Measurements from ENCODE around the gene FBXO21.
A peak's percentile ranks its signal among the peaks of the same experiment; 100 is the strongest.
"Not testable (repeated sequence)": the region's sequence is repeated elsewhere in the genome, so short reads cannot be mapped to it uniquely, and the experiment has no call there.

The FBXO21 gene

DNA sequence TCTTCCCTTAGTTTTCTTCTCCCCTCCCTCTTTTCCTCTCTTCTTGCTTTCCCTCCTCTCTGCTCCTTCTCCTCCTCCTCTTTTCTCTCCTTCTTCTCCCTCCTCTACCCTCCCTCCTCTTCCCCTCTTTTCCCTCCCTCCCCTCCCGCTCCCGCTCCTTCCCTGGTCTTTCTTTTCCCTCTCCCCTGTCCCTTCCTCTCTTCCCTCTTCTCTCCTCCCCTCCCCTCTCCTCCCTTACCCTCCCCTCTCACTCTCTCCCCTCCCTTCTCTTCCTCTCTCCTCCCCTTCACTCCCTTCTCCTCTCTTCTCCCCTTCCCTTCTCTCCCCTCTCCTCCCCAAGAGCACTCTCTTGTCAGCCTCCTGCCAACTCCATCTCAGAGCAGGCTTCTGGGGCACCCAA is 17.4 kb upstream of the FBXO21 start:
- no peak for DNase-seq (ENCODE audit: low read depth)
- H3K4me3 ChIP-seq (ENCODE audit: low read depth, low read length), result no peak overlapping the region

DNA sequence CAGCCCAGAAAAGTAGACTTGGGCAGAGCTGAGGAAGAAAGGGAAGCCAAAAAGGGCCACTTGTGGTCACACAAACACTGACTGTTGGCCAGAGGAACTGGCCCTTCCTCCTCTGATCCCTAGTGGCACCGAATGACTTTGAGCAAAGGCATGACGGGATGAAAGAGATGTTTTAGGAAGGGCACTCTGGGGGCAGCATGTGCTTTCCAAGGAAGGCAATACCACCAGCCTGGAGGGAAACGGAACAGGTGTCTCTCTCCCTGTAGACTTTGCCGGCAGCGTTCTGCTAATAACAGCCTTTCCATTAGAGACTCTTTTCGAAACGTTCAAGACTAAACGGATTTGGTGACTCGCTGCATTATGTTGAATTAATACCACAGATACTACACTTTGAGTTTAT is 12.3 kb upstream of the FBXO21 start:
- no peak overlapping the region for H3K4me3 ChIP-seq (ENCODE audit: low read depth, low read length)
- DNase-seq (ENCODE audit: low read depth), result no peak

DNA sequence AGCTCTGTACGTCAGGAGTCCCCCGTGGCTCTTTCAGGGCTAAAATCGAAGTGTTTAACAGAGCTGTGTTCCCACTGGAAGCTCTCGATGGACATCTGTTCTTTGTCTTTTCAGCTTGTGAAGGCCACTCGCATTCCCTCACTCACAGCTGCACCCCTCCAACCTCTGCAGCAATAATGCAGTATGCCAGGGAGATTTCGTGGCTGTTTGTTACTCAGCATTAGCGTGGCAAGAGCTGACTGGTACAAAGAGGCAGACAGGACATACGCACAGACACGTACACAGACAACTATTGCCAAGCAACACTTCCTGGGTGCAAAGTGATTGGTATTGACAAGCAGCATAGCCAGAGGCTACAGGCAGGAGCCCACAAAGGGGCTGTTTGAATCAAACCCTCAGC is 11.8 kb upstream of the FBXO21 start:
- no peak overlapping the region for H3K4me3 ChIP-seq (ENCODE audit: low read depth, low read length)
- no peak for DNase-seq (ENCODE audit: low read depth)

DNA sequence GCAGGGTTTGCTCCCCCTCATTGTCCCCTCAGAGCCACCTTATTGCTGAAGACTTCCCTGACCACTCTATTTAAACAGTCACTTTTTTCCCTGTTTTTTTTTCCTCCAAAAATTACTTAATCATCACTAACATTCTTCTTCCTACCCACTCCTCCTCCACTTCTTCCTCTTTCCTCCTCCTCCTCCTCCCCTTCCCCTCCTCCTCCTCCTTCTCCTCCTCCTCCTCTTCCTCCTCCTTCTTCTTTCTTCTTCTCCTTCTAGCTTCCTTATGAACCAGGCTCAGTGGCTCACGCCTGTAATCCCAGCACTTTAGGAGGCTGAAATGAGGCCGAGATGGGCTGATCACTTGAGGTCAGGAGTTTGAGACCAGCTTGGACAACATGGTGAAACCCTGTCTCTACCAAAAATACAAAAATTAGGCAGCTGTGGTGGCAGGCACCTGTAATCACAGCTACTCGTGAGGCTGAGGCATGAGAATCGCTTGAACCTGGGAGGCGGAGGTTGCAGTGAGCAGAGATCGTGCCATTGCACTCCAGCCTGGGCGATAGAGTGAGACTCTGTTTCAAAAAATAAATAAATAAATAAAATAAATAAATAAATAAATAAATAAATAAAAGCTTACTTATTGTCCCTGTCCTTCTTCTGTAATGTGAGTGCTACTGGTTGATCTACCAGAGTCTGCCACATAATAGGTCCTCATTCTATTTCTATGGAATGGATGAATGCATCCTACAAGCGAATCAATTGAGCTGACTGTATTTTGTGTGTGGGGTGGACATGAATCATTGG is 9.9 kb upstream of the FBXO21 start:
- H3K4me3 ChIP-seq (ENCODE audit: low read depth, low read length); DNase-seq (ENCODE audit: low read depth): not testable (repeated sequence)

DNA sequence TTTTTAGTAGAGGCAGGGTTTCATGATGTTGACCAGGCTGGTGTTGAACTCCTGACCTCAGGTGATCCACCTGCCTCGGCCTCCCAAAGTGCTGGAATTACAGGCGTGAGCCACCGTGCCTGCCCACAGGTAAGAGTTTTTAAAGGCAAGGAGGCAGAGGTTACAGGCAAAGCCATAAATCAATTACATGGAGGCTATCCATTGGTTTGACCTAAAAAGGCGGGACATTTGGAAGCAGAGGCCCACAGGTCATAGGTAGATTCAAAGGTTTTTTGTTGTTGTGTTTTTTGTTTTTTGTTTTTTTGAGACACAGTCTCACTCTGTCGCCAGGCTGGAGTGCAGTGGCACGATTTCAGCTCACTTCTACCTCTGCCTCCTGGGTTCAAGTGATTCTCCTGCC is 6.1 kb upstream of the FBXO21 start:
- DNase-seq (ENCODE audit: low read depth); H3K4me3 ChIP-seq (ENCODE audit: low read depth, low read length): not testable (repeated sequence)

DNA sequence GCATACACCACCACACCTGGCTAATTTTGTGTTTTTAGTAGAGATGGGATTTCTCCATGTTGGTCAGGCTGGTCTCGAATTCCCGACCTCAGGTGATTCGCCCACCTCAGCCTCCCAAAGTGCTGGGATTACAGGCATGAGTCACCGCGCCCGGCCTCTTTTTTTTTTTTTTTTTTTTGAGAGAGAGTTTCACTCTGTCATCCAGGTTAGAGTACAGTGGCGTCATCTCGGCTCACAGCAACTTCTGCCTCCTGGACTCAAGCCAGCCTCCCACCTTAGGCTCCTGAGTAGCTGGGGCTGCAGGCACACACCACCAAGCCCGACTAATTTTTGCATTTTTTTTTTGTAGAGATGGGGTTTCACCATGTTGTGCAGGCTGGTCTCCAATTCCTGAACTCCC is 4.8 kb upstream of the FBXO21 start:
- DNase-seq (ENCODE audit: low read depth); H3K4me3 ChIP-seq (ENCODE audit: low read depth, low read length): not testable (repeated sequence)

DNA sequence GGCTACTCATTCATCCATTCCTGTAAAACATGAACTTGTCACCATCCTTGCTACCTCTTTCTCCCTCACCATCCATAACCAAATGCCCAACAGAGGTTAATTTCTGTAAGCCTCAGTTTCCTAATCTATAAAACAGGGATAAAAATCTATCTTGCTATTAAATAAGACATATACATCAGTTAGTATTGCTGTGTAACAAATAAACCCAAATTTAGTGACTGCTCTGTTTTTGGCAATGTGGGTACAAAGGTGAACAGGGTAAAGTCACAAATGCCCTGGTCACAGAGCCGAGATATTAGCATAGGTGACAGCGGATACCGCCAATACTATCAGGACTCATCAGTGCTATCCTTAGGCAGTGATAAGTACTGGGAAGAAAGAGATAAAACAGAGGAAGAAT is 3.6 kb upstream of the FBXO21 start:
- H3K4me3 ChIP-seq (ENCODE audit: low read depth, low read length), result no peak overlapping the region
- DNase-seq (ENCODE audit: low read depth), result no peak

DNA sequence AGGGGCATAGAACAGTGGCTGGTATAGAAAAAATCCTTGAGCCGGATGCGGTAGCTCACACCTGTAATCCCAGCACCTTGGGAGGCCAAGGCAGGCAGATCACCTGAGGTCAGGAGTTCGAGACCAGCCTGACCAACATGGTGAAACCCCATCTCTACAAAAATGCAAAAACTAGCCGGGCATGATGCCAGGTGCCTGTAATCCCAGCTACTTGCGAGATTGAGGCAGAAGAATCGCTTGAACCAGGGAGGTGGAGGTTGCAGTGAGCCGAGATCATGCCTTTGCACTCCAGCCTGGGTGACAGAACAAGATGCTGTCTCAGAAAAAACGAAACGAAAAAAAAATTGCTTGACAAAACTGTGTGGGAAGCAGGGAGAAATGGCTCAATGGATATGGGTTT is 2.3 kb upstream of the FBXO21 start:
- H3K4me3 ChIP-seq (ENCODE audit: low read depth, low read length); DNase-seq (ENCODE audit: low read depth): not testable (repeated sequence)

DNA sequence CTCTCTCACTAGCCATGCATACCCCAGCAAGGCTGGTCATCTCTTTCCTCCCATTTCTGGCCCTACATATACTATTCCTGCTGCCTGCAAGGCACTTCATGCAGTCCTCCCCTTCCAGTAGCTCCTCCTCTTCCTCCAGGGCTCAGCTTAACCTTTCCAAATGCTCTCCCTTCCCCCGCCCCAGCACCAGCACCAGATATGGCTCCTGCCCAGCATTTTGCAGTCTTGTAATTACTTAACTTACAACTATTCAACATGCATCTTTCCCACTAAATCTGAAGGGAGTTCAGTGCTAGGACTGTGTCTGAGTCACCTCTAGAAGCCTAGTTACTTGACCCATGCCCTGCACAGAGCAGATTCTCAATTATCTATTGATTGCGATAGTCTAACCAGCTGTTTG is 1.8 kb upstream of the FBXO21 start:
- no peak overlapping the region for H3K4me3 ChIP-seq (ENCODE audit: low read depth, low read length)
- no peak for DNase-seq (ENCODE audit: low read depth)

DNA sequence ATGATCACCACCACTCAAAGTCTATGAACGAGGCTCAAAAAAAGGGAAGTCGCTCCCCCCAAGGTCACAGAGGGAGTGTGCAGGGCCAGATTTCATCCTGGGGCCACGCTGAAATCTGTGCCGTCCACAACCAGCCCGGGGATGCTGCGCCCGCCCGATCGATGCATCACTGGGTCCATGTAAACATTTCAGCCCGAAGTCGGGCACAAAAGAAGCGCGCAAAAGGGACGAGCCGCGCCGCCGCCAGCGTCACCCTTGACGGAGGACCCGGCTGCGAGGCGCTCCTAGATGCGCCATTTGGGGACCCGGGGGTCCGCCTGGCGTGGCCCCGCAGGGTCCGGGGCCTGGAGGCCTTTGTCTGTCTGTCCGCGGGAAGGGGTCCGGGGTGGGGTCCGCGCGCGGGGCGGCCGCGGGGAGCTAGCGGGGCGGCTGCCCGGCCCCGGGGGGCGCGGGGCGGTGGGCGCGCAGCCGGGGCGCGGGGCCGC is 503 bp downstream of the FBXO21 start:
- no peak for DNase-seq (ENCODE audit: low read depth)
- H3K4me3 ChIP-seq (ENCODE audit: low read depth, low read length), result peak overlapping the region; percentile 87

DNA sequence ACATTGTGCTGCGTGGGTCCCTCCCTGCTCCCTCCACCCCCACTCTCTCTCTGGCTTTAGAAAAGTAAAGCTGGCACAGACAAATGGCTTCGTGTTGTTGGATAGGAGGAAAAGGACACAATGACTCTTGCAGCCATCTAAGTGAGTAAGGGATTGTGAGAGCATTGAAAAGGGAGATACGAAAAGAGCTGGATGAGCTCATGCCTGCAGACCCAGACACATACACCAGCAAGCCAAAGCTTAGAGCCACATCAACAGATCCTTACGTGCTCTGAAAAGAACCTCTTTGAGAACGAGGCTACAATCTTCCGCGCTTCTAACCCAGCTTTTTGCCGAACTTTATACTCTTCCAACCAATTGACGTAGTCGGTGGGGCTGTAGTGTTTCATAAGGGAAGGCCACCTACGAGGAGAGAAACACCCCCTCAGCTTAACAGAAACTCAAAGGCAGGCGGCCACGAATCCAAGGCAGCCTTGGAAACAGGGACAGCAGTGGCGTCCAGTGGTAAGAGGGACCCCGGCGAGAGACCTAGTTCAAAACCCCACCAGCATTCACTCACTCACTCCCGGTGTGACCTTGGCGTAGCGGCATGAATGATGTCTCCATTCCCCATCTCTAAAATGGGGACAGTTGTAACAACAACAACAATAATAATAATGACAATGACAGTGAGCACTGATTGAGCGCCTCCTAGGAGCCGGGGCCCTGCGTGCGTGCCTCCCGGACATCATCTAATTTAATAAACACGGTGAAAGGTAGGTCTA is 1.1 kb downstream of the FBXO21 start:
- DNase-seq (ENCODE audit: low read depth), result peak; percentile 30
- peak overlapping the region; percentile 87 for H3K4me3 ChIP-seq (ENCODE audit: low read depth, low read length)

DNA sequence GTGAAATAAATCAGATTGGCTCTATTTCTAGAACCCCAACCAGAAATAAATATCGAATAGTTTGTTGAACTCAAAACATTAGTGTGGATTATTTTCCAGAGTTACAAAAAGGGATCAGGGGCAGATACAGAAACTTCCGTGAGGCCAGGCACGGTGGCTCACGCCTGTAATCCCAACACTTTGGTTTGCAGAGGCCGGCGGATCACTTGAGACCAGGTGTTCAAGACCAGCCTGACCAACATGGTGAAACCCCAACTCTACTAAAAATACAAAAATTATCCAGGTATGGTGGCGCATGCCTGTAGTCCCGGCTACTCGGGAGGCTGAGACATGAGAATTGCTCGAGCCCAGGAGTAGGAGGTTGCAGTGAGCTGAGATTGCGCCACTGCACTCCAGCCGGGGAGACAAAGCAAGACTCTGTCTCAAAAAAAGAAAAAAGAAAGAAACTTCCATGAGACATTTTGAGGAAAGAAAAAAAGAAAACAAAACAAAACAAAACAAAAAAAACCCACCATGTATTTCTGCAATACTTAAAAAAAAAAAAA is 2.1 kb downstream of the FBXO21 start:
- no peak for DNase-seq (ENCODE audit: low read depth)
- H3K4me3 ChIP-seq (ENCODE audit: low read depth, low read length), result no peak overlapping the region

DNA sequence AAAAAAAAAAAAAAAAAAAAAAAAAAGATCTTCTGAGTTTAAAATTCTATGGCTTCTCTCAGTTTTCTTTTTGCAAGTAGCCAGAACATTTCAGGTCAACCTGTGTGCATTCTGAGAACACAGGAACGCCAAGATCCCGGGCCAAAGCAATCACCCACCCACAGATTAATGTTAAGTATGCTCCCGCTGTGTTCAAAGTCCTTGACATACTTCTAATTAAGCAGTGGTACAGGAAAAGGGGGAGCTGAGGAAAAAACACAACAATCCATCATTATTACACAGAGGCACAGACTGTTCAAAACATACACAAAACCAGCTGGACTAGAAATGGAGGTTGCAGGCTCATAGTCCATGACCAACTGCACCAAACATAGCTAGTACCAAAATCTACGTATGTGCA is 2.8 kb downstream of the FBXO21 start:
- DNase-seq (ENCODE audit: low read depth), result no peak
- no peak overlapping the region for H3K4me3 ChIP-seq (ENCODE audit: low read depth, low read length)

DNA sequence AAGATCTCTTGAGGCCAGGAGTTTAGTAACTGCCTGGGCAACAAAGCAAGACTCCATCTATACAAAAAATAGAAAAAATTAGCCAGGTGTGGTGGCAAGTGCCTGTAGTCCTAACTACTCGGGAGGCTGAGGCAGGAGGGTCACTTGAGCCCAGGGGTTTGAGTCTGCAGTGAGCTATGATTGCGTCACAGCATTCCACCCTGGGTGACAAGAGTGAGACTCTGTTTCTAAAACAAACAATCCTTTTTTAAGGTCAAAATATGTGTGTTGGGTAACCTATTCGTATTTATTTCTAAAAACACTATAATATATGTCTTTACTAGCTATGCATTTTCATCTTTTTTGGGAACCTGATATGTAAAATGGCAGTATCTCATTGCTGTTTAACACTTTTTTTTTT is 7.4 kb downstream of the FBXO21 start:
- DNase-seq (ENCODE audit: low read depth), result no peak
- no peak overlapping the region for H3K4me3 ChIP-seq (ENCODE audit: low read depth, low read length)

DNA sequence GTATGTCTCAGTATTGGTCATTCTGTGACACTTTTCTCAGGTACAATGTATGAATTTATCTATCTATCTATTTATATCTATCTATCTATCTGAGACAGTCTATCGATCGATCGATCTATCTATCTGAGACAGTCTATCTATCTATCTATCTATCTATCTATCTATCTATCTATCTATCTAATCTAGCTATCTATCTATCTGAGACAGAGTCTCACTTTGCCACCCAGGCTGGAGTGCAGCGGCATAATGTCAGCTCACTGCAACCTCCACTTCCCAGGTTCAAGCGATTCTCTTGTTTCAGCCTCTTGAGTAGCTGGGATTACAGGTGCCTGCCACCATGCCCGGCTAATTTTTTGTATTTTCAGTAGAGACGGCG is 8.8 kb downstream of the FBXO21 start:
- not testable (repeated sequence) for H3K4me3 ChIP-seq (ENCODE audit: low read depth, low read length); DNase-seq (ENCODE audit: low read depth)

DNA sequence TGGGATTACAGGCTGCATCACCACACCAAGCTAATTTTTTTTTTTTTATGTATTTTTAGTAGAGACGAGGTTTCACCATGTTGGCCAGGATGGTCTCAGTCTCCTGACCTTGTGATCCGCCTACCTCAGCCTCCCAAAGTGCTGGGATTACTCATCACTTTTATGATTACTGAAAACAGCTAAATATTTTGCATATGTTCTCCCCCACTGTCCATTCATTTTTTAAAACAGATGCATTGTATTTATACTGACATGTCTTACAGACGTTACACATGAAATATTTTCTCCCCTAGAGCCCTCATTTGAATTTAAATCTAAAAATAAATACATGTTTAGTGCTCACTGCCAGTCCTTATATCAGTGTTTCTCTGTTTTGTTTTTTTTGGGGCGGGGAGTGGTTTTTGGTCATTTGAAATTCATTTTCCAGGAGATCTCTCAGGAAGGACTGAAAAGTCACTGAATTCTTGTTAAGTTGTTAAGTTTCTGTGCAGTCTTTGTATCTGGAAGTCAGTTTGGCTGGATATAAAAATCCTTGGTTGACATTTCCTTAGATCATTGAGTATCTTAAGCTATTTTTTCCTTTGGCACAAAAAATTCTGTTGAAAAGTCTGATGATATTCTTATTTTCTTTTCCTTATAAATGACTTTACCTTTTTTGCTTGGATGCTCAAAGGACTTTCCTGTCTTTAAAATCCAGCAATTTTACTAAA is 9.4 kb downstream of the FBXO21 start:
- no peak for DNase-seq (ENCODE audit: low read depth)
- no peak overlapping the region for H3K4me3 ChIP-seq (ENCODE audit: low read depth, low read length)

DNA sequence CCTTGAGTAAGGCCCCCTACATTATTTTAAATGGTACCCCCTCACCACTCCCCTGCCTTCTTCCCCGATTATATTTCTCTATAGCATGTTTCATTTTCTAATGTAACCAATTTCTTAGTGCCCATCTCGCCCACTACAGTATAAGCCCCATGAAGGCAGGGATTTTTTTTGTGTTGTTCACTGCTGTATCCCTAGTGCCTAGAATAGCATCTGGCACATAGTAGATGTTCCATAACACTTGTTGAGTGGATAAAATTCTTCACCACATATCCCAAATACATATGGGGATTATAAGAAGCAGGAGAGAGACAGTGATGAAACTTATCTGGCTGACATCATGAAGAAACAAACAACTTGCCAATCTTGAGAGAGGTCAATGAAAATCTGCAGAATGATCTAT is 11.5 kb downstream of the FBXO21 start:
- H3K4me3 ChIP-seq (ENCODE audit: low read depth, low read length), result no peak overlapping the region
- no peak for DNase-seq (ENCODE audit: low read depth)

DNA sequence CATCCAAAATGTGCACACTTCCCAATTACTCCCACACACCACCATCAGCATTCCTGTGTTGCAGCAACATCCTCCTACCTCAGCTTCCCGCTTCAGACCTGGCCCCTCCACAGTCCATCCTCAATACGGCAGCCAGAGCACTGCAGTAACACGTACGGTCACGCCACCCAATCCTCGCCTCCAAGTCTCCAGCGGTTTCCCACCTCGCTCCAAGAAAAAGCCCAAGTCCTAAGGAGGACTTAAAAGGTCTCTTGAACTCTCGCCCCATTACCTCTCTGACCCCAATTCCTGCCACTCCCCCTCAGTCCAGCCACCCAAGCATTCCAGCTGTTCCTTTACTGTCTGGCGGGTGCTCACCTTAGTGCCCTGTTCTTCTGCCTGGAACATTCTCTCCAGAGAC is 12.0 kb downstream of the FBXO21 start:
- no peak for DNase-seq (ENCODE audit: low read depth)

DNA sequence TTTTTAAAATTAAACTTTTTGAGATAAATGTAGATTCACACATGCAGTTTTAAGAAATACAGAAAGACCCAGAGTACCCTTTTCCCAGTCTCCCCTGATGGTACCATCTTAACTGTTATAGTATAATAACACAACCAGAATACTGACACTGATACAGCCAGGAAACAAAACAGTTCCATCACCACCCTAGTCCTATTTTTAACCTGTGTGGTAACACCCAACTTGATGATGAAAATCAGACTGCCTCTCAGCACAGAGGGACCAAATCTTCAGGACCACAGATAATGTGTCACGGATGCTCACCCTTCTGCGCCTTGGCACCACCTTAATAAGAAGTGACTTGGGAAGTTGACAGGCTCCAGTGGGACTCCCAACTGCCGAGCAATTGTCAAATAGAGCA is 18.1 kb downstream of the FBXO21 start:
- no peak for DNase-seq (ENCODE audit: low read depth)
- H3K4me3 ChIP-seq (ENCODE audit: low read depth, low read length), result no peak overlapping the region

More for the DNA sequence above, 12.0 kb downstream of the FBXO21 start:
- H3K4me3 ChIP-seq (ENCODE audit: low read depth, low read length), result no peak overlapping the region
